GM10266 (cell line): ENCODE data around the gene KLF12.

ENCODE experiments used
- DNase-seq: peaks from one replicate; pipeline ENCODE4 v3.0.0; 2012; ENCODE audit errors: extremely low spot score
- TF ChIP-seq, protein P1 (sequence below): IDR thresholded peaks from 2 replicates; pipeline ENCODE4 v1.5.1; 2012; ENCODE audit warnings: mild to moderate bottlenecking, low read depth; ENCODE audit not compliant: control insufficient read depth, insufficient read depth; ENCODE audit errors: missing control alignments

Gene KLF12

DNA sequence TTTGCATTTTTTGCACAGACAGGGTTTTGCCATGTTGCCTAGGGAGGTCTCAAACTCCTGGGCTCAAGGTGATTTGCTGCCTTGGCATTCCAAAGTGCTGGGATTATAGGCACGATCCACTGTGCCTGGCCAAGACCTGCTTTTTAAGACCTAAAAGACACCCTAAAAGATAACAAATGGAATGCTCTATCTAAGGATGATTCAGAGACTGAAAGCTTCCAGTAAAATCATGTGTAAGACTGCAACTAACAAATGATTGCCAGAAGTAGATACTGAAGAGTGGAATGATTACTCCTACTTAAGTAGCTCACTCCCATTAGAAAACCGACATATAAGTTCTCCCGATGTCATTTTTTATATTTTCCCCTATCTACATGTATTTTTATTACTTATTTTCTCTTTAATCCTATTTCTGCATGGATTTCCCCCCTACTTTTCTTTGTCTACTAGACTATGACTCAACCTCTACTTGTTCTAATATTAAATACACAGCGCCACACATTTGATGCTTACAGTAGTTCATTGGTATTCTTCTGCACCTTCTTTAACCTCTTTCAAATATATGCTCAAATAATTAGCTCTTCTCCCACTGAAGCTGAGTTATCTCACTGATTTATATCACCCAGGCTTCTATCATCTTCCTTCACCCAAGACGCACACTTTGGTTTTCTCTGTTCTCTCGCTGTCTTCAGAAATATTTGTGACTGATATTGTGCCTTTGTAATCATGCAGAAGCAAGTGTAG lies 32.2 kb upstream of the KLF12 start:
- TF ChIP-seq, protein P1, sequence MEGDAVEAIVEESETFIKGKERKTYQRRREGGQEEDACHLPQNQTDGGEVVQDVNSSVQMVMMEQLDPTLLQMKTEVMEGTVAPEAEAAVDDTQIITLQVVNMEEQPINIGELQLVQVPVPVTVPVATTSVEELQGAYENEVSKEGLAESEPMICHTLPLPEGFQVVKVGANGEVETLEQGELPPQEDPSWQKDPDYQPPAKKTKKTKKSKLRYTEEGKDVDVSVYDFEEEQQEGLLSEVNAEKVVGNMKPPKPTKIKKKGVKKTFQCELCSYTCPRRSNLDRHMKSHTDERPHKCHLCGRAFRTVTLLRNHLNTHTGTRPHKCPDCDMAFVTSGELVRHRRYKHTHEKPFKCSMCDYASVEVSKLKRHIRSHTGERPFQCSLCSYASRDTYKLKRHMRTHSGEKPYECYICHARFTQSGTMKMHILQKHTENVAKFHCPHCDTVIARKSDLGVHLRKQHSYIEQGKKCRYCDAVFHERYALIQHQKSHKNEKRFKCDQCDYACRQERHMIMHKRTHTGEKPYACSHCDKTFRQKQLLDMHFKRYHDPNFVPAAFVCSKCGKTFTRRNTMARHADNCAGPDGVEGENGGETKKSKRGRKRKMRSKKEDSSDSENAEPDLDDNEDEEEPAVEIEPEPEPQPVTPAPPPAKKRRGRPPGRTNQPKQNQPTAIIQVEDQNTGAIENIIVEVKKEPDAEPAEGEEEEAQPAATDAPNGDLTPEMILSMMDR = no peak
- no peak for DNase-seq

DNA sequence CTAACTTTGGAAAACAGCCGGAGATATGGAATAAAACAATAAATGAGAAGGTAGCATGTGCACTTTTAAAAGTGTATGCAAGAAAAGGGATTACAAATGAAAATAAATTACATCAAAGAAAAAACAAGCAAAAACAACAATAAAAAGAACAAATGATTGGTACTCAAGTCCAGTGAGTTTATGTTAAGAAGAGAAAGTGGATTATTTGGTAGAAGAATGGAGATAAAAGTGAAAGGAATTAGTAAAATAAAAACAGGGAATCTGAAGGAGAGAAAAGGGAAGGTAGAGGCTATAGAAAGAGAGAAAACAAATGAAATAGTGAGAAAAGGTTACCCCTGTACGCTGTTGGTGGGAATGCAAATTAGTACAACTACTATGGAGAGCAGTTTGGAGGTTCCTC lies 28.6 kb upstream of the KLF12 start:
- DNase-seq = no peak

DNA sequence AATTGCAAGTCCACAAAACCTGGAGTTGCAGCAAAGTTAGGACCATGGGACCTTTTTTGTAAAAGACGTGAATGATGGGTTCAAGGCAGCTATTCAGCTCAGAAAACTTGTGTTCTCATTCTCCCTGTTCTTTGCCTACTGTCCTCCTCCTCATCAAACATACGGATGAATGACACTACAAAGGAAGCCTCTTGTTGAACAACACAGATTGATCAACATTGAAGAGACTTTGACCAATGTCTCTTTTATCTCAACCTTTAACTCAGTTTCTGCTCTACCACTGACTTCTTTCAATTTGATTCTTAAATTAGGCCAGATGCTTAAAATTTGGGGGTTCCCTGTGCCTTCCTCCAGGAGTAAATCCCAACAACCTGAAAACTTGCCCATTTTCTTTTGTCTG lies 27.9 kb upstream of the KLF12 start:
- TF ChIP-seq, protein P1 = no peak
- no peak for DNase-seq

More for the DNA sequence above, 28.6 kb upstream of the KLF12 start:
- TF ChIP-seq, protein P1 = no peak

DNA sequence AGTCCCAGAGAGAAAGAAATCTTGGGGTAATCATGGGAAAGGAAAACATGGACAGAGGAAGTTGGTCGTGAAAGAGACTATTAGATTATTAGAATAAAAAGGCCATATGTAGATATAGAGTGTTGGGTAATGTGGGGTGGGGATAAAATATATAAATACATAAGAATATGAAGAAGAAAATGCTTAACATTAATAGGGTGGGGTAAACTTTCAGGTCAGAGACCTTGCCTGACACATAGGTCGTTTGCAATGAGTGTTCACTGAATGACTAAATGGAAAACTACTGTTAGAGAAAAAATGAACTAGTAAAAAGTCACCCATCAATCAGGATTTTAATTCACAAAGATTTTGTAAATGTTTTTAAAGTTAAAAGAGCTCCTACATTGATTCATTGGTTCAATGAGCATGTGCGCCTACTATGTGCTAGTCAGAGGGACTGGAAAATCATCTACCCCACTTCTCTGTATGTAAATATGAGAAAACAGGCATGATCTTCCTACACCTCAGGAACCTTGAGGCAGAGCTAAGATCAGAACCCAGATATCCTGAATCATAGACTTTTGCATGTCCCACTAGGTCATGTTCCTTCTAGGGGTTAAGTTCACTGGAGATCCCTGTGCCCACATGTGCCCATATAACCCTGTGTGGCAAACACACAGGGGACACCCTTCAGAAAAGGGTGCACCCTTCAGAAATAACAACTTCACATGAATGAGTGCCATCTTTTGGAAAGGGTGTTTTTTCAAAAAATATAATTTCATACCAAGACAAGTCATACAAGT lies 24.6 kb upstream of the KLF12 start:
- DNase-seq = no peak

DNA sequence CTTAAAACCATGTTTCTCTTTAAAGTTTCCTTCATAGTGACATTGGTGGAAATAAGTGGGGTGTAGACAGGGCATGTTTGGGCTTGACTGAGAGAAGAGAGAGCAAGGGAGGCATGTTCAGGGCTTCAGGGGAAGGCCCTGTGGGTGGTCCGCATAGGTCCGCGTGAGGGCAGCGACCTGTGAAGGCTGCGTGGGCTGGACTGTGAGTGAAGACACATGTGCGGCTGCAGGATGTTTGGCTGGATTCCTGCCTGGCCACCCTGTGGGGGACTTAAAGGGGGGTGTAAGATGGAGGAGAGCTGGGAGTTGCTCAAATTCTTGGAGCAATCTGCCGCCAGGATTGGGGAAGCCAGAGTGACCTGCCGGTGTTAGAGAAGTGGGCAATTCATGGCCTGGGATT lies 23.8 kb upstream of the KLF12 start:
- TF ChIP-seq, protein P1 = no peak
- DNase-seq = no peak

More for the DNA sequence above, 24.6 kb upstream of the KLF12 start:
- TF ChIP-seq, protein P1 = no peak

DNA sequence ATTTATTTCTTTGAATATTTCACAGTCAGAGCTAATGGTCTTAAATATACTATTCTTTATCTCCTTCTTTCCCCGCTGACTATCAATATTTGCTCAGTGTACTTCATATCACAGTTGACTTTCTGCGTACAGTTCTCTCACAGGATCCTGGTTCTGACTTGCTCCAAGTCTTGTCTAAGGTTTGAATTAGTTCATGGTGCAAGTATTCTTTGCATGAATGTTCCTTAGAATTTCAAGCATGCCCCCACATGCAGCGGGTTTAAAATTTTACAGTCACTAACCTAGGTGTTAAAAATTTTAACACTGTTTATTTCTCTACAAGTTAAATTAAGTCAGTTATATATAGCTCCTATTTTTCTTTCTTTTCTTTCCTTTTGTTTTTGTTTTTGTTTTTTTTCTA lies 20.8 kb upstream of the KLF12 start:
- DNase-seq = no peak
- TF ChIP-seq, protein P1 = no peak

DNA sequence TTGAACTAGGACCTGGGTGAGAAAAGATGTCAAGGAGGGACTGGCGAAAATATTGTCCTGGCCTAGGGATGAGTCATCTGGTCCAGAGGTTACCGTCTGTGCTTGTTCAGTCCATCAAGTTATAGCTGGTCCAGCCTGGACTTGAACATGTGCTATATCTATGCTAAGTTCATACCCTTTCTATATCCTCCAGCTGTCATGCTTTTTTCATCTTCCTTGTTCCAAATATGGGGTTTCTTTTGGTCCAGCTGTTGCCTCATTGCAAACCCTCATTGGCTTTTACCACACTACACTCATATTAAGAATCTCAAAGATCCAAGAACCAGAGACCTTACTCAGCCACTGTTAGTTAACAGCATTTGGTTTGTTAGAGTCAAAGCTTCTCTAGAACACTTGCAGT lies 19.1 kb upstream of the KLF12 start:
- no peak for DNase-seq
- TF ChIP-seq, protein P1 = no peak
